Sigmoid colon (tissue), 4 donors: ENCODE results near the gene USP24.
"Not testable (repeated sequence)": the region's sequence is repeated elsewhere in the genome, so short reads cannot be mapped to it uniquely, and the experiment has no call there.

Experiments
- CTCF ChIP-seq, 4 experiments: fragments of 450-650 bp in 3 of 4; fragments of 200-600 bp in 1 of 4; IDR thresholded peaks; one replicate each; pipeline ENCODE4 v1.5.1; 2016 to 2019; ENCODE audit warnings: antibody characterized with exemption in 4 of 4, mild to moderate bottlenecking in 3 of 4, moderate library complexity in 2 of 4
- POLR2AphosphoS5 ChIP-seq, 4 donors: sonication (generic); formaldehyde crosslinking; IDR thresholded peaks; one replicate each; pipeline ENCODE4 v1.6.1; 2017; ENCODE audit warnings: antibody characterized with exemption in 4 of 4

- not testable (repeated sequence) for TF ChIP-seq CTCF, POLR2AphosphoS5 (IDR thresholded peaks at IDR 0.05)
Measured at GRCh38 chr1:55229726-55230125, 14.6 kb upstream of the USP24 start.
